Caco-2 (cell line): ENCODE data around the gene TCF15. TPM values are rescaled to one million over a fixed set of nuclear protein-coding genes. Genes with fewer than 3 reads are reported as not detected.

Source experiments
- BruUV-seq: library from RNA; stranded (reverse); fragments of 400-500 nt; replicated peaks from 2 replicates; lab custom pipeline; 2021; lab: Mats Ljungman, UMichigan
- CTCF ChIA-PET: fragments of 300-600 bp; sonication (Branson Sonifier 250); formaldehyde crosslinking; loops from one replicate; lab custom pipeline; 2022; ENCODE audit warnings: antibody characterized with exemption; lab: Charles Lee
- POLR2A ChIA-PET: fragments of 300-600 bp; sonication (Branson Sonifier 250); formaldehyde crosslinking; loops from one replicate; lab custom pipeline; 2022; ENCODE audit warnings: antibody characterized with exemption; lab: Charles Lee
- DNase-seq, 2 experiments: peaks; one replicate each; pipeline versions ENCODE4 v3.0.0 to v3.0.0-alpha.2; 2020 to 2022
- H3K27me3 ChIP-seq: replicated peaks from 2 replicates; pipeline ENCODE4 v1.6.0; 2011; ENCODE audit warnings: low read length; ENCODE audit not compliant: control insufficient read depth, insufficient read depth
- H3K36me3 ChIP-seq: 2 replicates; pipeline ENCODE4 v1.5.1; 2011; ENCODE audit warnings: low read length; ENCODE audit not compliant: control insufficient read depth, insufficient read depth
- H3K4me1 ChIP-seq: fragments of 250-450 bp; sonication (Bioruptor Pico); 2 replicates; pipeline ENCODE4 v1.5.1; 2020; ENCODE audit warnings: mild to moderate bottlenecking
- H3K4me3 ChIP-seq: 2 replicates; pipeline ENCODE4 v1.5.1; 2011; ENCODE audit warnings: low read depth, mild to moderate bottlenecking, control low read depth, low read length
- H3K9me3 ChIP-seq: fragments of 250-450 bp; sonication (Bioruptor Pico); 2 replicates; pipeline ENCODE4 v1.5.1; 2020; ENCODE audit warnings: mild to moderate bottlenecking, moderate library complexity
- H3K27ac Mint-ChIP-seq: one replicate; pipeline ENCODE4 v1.8.0; 2022; ENCODE audit warnings: mixed read lengths; ENCODE audit not compliant: unreplicated experiment
- H3K27me3 Mint-ChIP-seq: one replicate; pipeline ENCODE4 v1.8.0; 2022; ENCODE audit warnings: mixed read lengths; ENCODE audit not compliant: insufficient read depth, unreplicated experiment
- H3K36me3 Mint-ChIP-seq: one replicate; pipeline ENCODE4 v1.8.0; 2022; ENCODE audit warnings: mild to moderate bottlenecking, mixed read lengths; ENCODE audit not compliant: insufficient read depth, unreplicated experiment
- H3K4me1 Mint-ChIP-seq: one replicate; pipeline ENCODE4 v1.8.0; 2022; ENCODE audit warnings: low read depth, mixed read lengths; ENCODE audit not compliant: unreplicated experiment
- H3K4me3 Mint-ChIP-seq: one replicate; pipeline ENCODE4 v1.8.0; 2022; ENCODE audit warnings: mild to moderate bottlenecking, moderate library complexity, mixed read lengths; ENCODE audit not compliant: unreplicated experiment
- H3K9me3 Mint-ChIP-seq: one replicate; pipeline ENCODE4 v1.8.0; 2022; ENCODE audit warnings: mixed read lengths; ENCODE audit not compliant: unreplicated experiment
- intact Hi-C: fragments of 100-400 bp; cut with micrococcal nuclease; formaldehyde crosslinking; loops from one replicate; pipeline ENCODE4 v1.10.0; 2022; ENCODE audit not compliant: unreplicated experiment
- total RNA-seq: library from RNA; stranded (reverse); gene quantifications from 2 replicates; pipeline ENCODE4 v1.2.3, GENCODE V29; 2022
- TF ChIP-seq, protein P1 (sequence below), 2 experiments: fragments of 200-600 bp in 1 of 2; IDR thresholded peaks; 1 replicate in 1 of 2; 2 replicates in 1 of 2; pipeline versions ENCODE4 v1.5.1 to v1.8.0; 2011 to 2022; ENCODE audit warnings: antibody characterized with exemption in 1 of 2, control low read depth in 1 of 2, inconsistent platforms in 1 of 2, low read depth in 1 of 2, low read length in 1 of 2, mild to moderate bottlenecking in 1 of 2, moderate library complexity in 1 of 2; ENCODE audit not compliant: insufficient read depth in 1 of 2, severe bottlenecking in 1 of 2, unreplicated experiment in 1 of 2

Gene TCF15
- total RNA-seq, 1 experiment from 2014 or later, result not detected

DNA sequence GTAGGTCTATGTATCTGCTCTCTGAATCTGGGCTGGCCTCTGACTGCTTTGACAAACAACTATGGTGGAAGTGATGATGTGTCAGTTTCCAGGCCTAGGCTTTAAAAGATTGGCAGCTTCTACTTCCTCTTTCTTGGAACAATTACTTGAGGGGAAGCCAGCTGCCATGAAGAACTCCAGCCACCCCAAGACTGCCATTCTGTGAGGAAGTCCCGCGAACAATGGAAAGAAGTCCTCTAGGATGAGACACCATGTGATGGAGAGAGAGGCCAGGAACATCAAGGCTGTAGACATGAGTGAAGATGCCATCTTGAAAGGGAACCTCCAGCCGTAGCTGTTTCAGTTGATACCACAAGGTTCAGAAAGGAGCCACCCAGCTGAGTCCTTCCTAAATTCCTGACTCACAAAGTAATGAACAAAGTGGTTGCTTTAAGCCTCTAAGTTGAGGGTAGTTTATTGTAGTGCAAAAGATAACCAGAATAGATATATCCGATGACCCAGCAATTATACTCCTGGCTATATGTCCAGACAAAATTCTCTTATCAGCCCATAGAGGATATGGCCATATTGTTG lies 15.3 kb upstream of the TCF15 start:
- no TSS peak for BruUV-seq
- no peaks in the 10 kb centered on the region for H3K36me3 Mint-ChIP-seq
- H3K4me1 Mint-ChIP-seq, result peaks cover 7% of the 10 kb centered on the region
- ChIA-PET POLR2A (no interaction called here), CTCF (no interaction called here)
- H3K4me3 Mint-ChIP-seq, result no peak overlapping the region
- no peak overlapping the region for H3K27ac Mint-ChIP-seq
- no peaks in the 10 kb centered on the region; the same call in 1 of the 2 replicates for H3K9me3 ChIP-seq
- H3K27me3 ChIP-seq, result no peaks in the 10 kb centered on the region; the same call in 1 of the 2 replicates
- peaks cover 7% of the 10 kb centered on the region for H3K27me3 Mint-ChIP-seq
- TF ChIP-seq, protein P1, sequence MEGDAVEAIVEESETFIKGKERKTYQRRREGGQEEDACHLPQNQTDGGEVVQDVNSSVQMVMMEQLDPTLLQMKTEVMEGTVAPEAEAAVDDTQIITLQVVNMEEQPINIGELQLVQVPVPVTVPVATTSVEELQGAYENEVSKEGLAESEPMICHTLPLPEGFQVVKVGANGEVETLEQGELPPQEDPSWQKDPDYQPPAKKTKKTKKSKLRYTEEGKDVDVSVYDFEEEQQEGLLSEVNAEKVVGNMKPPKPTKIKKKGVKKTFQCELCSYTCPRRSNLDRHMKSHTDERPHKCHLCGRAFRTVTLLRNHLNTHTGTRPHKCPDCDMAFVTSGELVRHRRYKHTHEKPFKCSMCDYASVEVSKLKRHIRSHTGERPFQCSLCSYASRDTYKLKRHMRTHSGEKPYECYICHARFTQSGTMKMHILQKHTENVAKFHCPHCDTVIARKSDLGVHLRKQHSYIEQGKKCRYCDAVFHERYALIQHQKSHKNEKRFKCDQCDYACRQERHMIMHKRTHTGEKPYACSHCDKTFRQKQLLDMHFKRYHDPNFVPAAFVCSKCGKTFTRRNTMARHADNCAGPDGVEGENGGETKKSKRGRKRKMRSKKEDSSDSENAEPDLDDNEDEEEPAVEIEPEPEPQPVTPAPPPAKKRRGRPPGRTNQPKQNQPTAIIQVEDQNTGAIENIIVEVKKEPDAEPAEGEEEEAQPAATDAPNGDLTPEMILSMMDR (IDR thresholded peaks at IDR 0.05; ENCODE audit: insufficient read depth in 1 of 2, low read depth in 1 of 2, low read length in 1 of 2, severe bottlenecking in 1 of 2, unreplicated experiment in 1 of 2), result no peak
- H3K9me3 Mint-ChIP-seq, result peaks cover 7% of the 10 kb centered on the region
- no peaks in the 10 kb centered on the region; the same call in 1 of the 2 replicates for H3K4me1 ChIP-seq
- DNase-seq, result no peak
- no peak overlapping the region for H3K4me3 ChIP-seq
- intact Hi-C loops, result no loop called here
- no peaks in the 10 kb centered on the region for H3K36me3 ChIP-seq

DNA sequence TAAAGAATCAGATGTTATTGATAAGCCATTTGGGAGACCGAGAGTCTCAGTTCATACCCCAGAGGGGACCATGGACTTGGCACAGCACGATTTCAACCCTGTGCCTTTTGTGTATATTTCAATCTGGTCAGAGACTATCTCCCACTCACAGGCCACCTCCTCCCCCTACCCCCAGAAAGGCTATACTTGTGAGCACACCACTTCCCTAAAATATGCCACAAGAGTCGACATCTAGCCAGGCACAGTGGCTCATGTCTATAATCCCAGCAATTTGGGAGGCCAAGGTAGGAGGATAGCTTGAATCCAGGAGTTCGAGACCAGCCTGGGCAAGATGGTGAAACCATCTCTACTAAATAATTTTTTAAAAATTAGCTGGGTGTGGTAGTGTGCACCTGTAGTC lies 13.6 kb upstream of the TCF15 start:
- BruUV-seq, result no TSS peak
- Mint-ChIP-seq H3K27ac (no peak overlapping the region), H3K36me3 (peaks cover 5% of the 10 kb centered on the region), H3K4me3 (no peak overlapping the region), H3K27me3 (peaks cover 7% of the 10 kb centered on the region), H3K4me1 (peaks cover 15% of the 10 kb centered on the region), H3K9me3 (peaks cover 7% of the 10 kb centered on the region)
- TF ChIP-seq, protein P1 (IDR thresholded peaks at IDR 0.05; ENCODE audit: insufficient read depth in 1 of 2, low read depth in 1 of 2, low read length in 1 of 2, severe bottlenecking in 1 of 2, unreplicated experiment in 1 of 2), result no peak
- no peak overlapping the region for H3K4me3 ChIP-seq
- H3K27me3 ChIP-seq, result no peaks in the 10 kb centered on the region
- intact Hi-C loops, result no loop called here
- no peaks in the 10 kb centered on the region for H3K36me3 ChIP-seq
- ChIA-PET CTCF (no interaction called here), POLR2A (no interaction called here)
- no peak for DNase-seq
- no peaks in the 10 kb centered on the region; the same call in 1 of the 2 replicates for H3K9me3 ChIP-seq
- peaks cover 9% of the 10 kb centered on the region for H3K4me1 ChIP-seq

DNA sequence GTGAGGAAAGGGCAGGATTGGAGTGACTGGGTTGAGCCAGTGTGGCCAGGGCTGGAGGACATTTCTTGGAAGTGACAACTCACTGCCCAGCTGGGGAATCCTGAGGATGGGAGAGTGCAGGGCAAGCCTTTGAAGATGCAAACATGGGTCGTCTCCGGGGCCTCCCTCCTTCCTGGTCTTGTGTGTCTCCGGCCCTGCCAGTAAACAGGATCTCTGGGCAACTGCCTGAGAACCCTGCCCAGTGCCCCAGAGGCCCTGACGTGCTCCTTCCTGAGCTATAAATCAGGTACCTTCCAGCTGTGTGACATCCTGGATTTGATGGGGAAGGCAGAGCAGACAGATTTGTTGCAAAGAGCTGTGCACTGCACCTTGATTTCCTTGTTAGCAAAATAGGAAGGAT lies 12.9 kb upstream of the TCF15 start:
- DNase-seq, result no peak
- H3K27me3 Mint-ChIP-seq, result peaks cover 3% of the 10 kb centered on the region
- no peak overlapping the region for H3K27ac Mint-ChIP-seq
- H3K9me3 Mint-ChIP-seq, result peaks cover 11% of the 10 kb centered on the region
- CTCF ChIA-PET, result interaction anchor here (0.7 kb wide), 1 partner anchor 54 kb away, joined by 6 read pairs; no protein-coding TSS in a partner anchor
- H3K27me3 ChIP-seq, result no peaks in the 10 kb centered on the region
- POLR2A ChIA-PET, result no interaction called here
- no TSS peak for BruUV-seq
- TF ChIP-seq, protein P1 (IDR thresholded peaks at IDR 0.05; ENCODE audit: insufficient read depth in 1 of 2, low read depth in 1 of 2, low read length in 1 of 2, severe bottlenecking in 1 of 2, unreplicated experiment in 1 of 2), result no peak
- peaks cover 18% of the 10 kb centered on the region for H3K4me1 Mint-ChIP-seq
- H3K9me3 ChIP-seq, result peaks cover 2% of the 10 kb centered on the region
- no peaks in the 10 kb centered on the region for H3K36me3 ChIP-seq
- peaks cover 6% of the 10 kb centered on the region for H3K36me3 Mint-ChIP-seq
- no peak overlapping the region for H3K4me3 ChIP-seq
- H3K4me3 Mint-ChIP-seq, result no peak overlapping the region
- H3K4me1 ChIP-seq, result peaks cover 13% of the 10 kb centered on the region
- intact Hi-C loops, result no loop called here
